Osteoblast (primary cell): ENCODE results near the gene NTNG2. TPM values are rescaled to one million over a fixed set of nuclear protein-coding genes. Genes with fewer than 3 reads are reported as not detected.
A peak's percentile ranks its signal among the peaks of the same experiment; 100 is the strongest.

Experiments used
- DNase-seq: peaks from one replicate; pipeline ENCODE4 v3.0.0; 2011; ENCODE audit warnings: low spot score, mixed read lengths; ENCODE audit not compliant: insufficient read length; ENCODE audit errors: missing footprints
- H2AFZ ChIP-seq: 2 replicates; pipeline ENCODE4 v1.6.0; 2011; ENCODE audit warnings: mild to moderate bottlenecking, low read length
- H3K27ac ChIP-seq: 2 replicates; pipeline ENCODE4 v1.5.1; 2011; ENCODE audit warnings: mild to moderate bottlenecking, low read depth, low read length, moderate library complexity
- H3K27me3 ChIP-seq: 2 replicates; pipeline ENCODE4 v1.6.0; 2012; ENCODE audit warnings: mild to moderate bottlenecking, control low read depth, inconsistent platforms, low read length, moderate library complexity; ENCODE audit not compliant: insufficient read depth
- H3K36me3 ChIP-seq: 2 replicates; pipeline ENCODE4 v1.5.1; 2011; ENCODE audit warnings: mild to moderate bottlenecking, low read length, control low read depth, moderate library complexity; ENCODE audit not compliant: insufficient read depth
- H3K4me1 ChIP-seq: 2 replicates; pipeline ENCODE4 v1.5.1; 2011; ENCODE audit warnings: mild to moderate bottlenecking, low read length, control low read depth, moderate library complexity; ENCODE audit not compliant: insufficient read depth
- H3K4me2 ChIP-seq: 2 replicates; pipeline ENCODE4 v1.6.0; 2011; ENCODE audit warnings: mild to moderate bottlenecking, low read length; ENCODE audit not compliant: insufficient read depth
- H3K4me3 ChIP-seq: fragments of 200-600 bp; sonication (generic); 3 replicates; pipeline ENCODE4 v1.5.1; 2012; ENCODE audit warnings: mild to moderate bottlenecking, low read length, inconsistent platforms; ENCODE audit not compliant: insufficient read depth
- H3K79me2 ChIP-seq: 2 replicates; pipeline ENCODE4 v1.6.0; 2012; ENCODE audit warnings: mild to moderate bottlenecking, low read length, control low read depth, inconsistent platforms; ENCODE audit not compliant: insufficient read depth
- H3K9me3 ChIP-seq: 2 replicates; pipeline ENCODE4 v1.5.1; 2011; ENCODE audit warnings: low read depth, low read length, control low read depth
- H4K20me1 ChIP-seq: 2 replicates; pipeline ENCODE4 v1.6.0; 2012; ENCODE audit warnings: mild to moderate bottlenecking, low read length, control low read depth; ENCODE audit not compliant: insufficient read depth
- total RNA-seq: library from RNA; depleted of rRNA; stranded (reverse); fragments of >200 nt; gene quantifications from 2 replicates; pipeline ENCODE4 v1.2.3, GENCODE V29; 2012
- TF ChIP-seq, protein P1 (sequence below): IDR thresholded peaks from 2 replicates; pipeline ENCODE4 v1.5.1; 2011; ENCODE audit warnings: mild to moderate bottlenecking, low read depth, low read length, moderate library complexity; ENCODE audit errors: extremely low read depth

Gene NTNG2
- 9.4 and 13.0 TPM in 2 replicates for total RNA-seq

DNA sequence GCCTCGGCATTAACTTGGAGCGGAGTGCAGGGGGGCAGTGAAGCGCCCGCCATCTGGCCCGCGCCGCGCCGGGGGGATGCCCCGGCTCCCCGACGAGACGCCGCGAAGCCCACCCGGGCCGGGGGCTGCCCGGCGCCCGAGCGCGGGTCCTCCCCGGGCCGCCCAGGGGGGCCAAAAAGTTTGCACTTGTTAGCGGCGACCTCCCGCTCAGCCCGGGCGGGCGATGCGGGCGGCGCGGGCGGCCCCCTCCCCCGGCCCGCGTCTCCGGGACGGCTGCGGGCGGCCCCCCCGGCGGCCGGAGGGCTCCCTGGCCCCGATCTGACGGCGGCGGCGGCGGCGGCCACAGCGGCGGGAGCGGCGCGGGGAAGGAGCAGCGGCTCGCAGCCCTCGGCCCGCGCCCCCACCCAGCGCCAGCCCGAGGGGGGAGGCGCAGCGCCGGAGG, at the start of gene NTNG2:
TSS of gene NTNG2 (plus strand) at position 316 of the 442 bp plus-strand sequence. CDS start 4,774 bp downstream, outside the sequence.
- TF ChIP-seq, protein P1, sequence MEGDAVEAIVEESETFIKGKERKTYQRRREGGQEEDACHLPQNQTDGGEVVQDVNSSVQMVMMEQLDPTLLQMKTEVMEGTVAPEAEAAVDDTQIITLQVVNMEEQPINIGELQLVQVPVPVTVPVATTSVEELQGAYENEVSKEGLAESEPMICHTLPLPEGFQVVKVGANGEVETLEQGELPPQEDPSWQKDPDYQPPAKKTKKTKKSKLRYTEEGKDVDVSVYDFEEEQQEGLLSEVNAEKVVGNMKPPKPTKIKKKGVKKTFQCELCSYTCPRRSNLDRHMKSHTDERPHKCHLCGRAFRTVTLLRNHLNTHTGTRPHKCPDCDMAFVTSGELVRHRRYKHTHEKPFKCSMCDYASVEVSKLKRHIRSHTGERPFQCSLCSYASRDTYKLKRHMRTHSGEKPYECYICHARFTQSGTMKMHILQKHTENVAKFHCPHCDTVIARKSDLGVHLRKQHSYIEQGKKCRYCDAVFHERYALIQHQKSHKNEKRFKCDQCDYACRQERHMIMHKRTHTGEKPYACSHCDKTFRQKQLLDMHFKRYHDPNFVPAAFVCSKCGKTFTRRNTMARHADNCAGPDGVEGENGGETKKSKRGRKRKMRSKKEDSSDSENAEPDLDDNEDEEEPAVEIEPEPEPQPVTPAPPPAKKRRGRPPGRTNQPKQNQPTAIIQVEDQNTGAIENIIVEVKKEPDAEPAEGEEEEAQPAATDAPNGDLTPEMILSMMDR = no peak
- peak within 1 kb of the TSS; percentile 82 for H2AFZ ChIP-seq
- peak within 1 kb of the TSS; percentile 78 for H3K4me3 ChIP-seq
- H3K4me1 ChIP-seq = peaks cover 10% of the 10 kb centered on the region
- peaks cover 78% of the 10 kb centered on the region for H3K27me3 ChIP-seq
- peak within 1 kb of the TSS; percentile 93 for H3K4me2 ChIP-seq
- H3K79me2 ChIP-seq = no peaks in the 10 kb centered on the region
- H3K36me3 ChIP-seq = no peaks in the 10 kb centered on the region
- no peak within 1 kb of the TSS for H3K27ac ChIP-seq
- H4K20me1 ChIP-seq = peaks cover 23% of the 10 kb centered on the region
- peak; percentile 90 for DNase-seq
- H3K9me3 ChIP-seq = no peaks in the 10 kb centered on the region

GRCh38 chr9:132114102-132114707, 47.7 kb upstream of the NTNG2 start:
- no peak overlapping the region for H3K4me3 ChIP-seq
- H3K27me3 ChIP-seq = peaks cover 12% of the 10 kb centered on the region
- no peak overlapping the region for H2AFZ ChIP-seq
- TF ChIP-seq, protein P1 = no peak
- no peak overlapping the region for H3K4me2 ChIP-seq
- DNase-seq = peak; percentile 92
- no peaks in the 10 kb centered on the region for H3K36me3 ChIP-seq
- no peaks in the 10 kb centered on the region for H3K79me2 ChIP-seq
- no peaks in the 10 kb centered on the region for H3K4me1 ChIP-seq
- no peaks in the 10 kb centered on the region for H4K20me1 ChIP-seq
- H3K27ac ChIP-seq = no peak overlapping the region
- no peaks in the 10 kb centered on the region for H3K9me3 ChIP-seq

GRCh38 chr9:132116583-132116982, 45.3 kb upstream of the NTNG2 start:
- Histone ChIP-seq H3K79me2 (no peaks in the 10 kb centered on the region), H3K4me3 (no peak overlapping the region), H3K9me3 (no peaks in the 10 kb centered on the region), H3K36me3 (no peaks in the 10 kb centered on the region), H3K4me1 (no peaks in the 10 kb centered on the region), H3K27me3 (peaks cover 14% of the 10 kb centered on the region), H4K20me1 (no peaks in the 10 kb centered on the region), H2AFZ (no peak overlapping the region), H3K27ac (no peak overlapping the region), H3K4me2 (no peak overlapping the region)
- TF ChIP-seq, protein P1 = no peak
- no peak for DNase-seq

DNA sequence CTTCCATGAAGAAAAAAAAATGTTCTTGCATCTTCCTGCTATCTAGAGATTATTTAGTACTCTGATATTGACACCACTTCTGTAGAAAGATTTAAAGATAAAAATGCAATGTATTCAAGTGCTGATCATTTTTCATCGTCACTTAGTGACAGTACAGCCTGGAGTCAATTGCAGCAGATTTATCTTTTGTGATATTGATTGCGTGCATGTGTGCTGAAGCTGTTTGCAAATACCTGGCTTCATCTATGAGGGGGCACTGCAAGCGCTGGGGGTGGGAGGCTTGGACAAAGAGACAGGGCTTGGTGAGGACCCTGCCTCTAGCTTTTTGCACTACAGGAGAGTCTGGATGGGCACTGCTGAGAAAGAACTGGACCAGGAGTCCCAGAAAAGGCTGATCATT, 44.2 kb upstream of the NTNG2 start:
- Histone ChIP-seq H3K36me3 (no peaks in the 10 kb centered on the region), H3K27me3 (peaks cover 20% of the 10 kb centered on the region), H3K4me1 (no peaks in the 10 kb centered on the region), H3K4me3 (no peak overlapping the region), H3K79me2 (no peaks in the 10 kb centered on the region), H2AFZ (no peak overlapping the region), H4K20me1 (no peaks in the 10 kb centered on the region), H3K9me3 (no peaks in the 10 kb centered on the region), H3K4me2 (no peak overlapping the region), H3K27ac (no peak overlapping the region)
- TF ChIP-seq, protein P1 = no peak
- DNase-seq = no peak
